HEK293T (cell line): Measurements from ENCODE around the gene CRYGS.

Experiments used
- ARNT ChIP-seq: fragments of 450-650 bp; IDR thresholded peaks from 2 replicates; pipeline ENCODE4 v1.6.1; 2017; ENCODE audit warnings: mild to moderate bottlenecking
- BHLHE40 ChIP-seq: fragments of 450-650 bp; IDR thresholded peaks from 2 replicates; pipeline ENCODE4 v1.6.1; 2016; ENCODE audit warnings: mild to moderate bottlenecking, moderate library complexity, borderline replicate concordance
- CTBP1 ChIP-seq: fragments of 450-650 bp; IDR thresholded peaks from 2 replicates; pipeline ENCODE4 v1.6.1; 2016; ENCODE audit warnings: borderline replicate concordance
- ELF4 ChIP-seq: fragments of 450-650 bp; IDR thresholded peaks from 2 replicates; pipeline ENCODE4 v1.6.1; 2017; ENCODE audit warnings: antibody characterized with exemption
- FOXK2 ChIP-seq: fragments of 450-650 bp; IDR thresholded peaks from 2 replicates; pipeline ENCODE4 v1.6.1; 2016; ENCODE audit warnings: mild to moderate bottlenecking
- FOXM1 ChIP-seq: fragments of 450-650 bp; IDR thresholded peaks from 2 replicates; pipeline ENCODE4 v1.6.1; 2017; ENCODE audit warnings: mild to moderate bottlenecking, borderline replicate concordance
- L3MBTL2 ChIP-seq: fragments of 450-650 bp; conservative IDR thresholded peaks from 2 replicates; pipeline ENCODE4 v1.6.1; 2016; ENCODE audit warnings: mild to moderate bottlenecking
- NFRKB ChIP-seq: fragments of 450-650 bp; IDR thresholded peaks from 2 replicates; pipeline ENCODE4 v1.6.1; 2016; ENCODE audit warnings: mild to moderate bottlenecking, moderate library complexity
- SP1 ChIP-seq: fragments of 450-650 bp; IDR thresholded peaks from 2 replicates; pipeline ENCODE4 v1.6.1; 2017
- SUZ12 ChIP-seq: fragments of 450-650 bp; IDR thresholded peaks from 2 replicates; pipeline ENCODE4 v1.6.1; 2016; ENCODE audit warnings: mild to moderate bottlenecking
- ZNF384 ChIP-seq: fragments of 450-650 bp; IDR thresholded peaks from 2 replicates; pipeline ENCODE4 v1.6.1; 2016

DNA sequence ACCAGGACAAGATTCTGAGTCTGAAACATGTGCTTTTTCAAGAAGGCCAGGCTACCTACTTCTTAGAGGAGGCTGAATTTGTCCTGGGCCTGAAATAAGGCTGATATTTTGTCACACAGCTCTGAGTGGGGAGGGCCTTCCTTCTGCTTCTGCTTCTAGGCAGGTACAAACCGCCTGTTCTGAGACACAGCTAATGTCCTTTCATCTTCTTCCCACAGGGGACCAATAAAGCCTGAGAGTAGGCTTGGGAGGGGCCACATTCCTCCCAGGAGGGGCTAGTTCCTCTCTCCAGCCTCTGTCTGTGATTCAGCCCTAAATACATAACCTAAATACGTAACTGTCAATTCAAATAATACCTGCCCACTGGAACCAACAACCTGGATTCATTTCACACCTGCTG is 34.8 kb downstream of the CRYGS start:
- TF ChIP-seq ZNF384 (no peak), FOXM1 (no peak), CTBP1 (no peak), ELF4 (no peak), SUZ12 (no peak), ARNT (no peak), L3MBTL2 (no peak), BHLHE40 (no peak), NFRKB (no peak), SP1 (no peak), FOXK2 (no peak)
